Adrenal gland (tissue), 12 donors: Measurements from ENCODE around the gene TECPR1. TPM values are rescaled to one million over a fixed set of nuclear protein-coding genes. Genes with fewer than 3 reads are reported as not detected.

Experiments
- DNase-seq, 7 donors: peaks; one replicate each; pipeline ENCODE4 v3.0.0-alpha.2; 2019 to 2020
- H3K27ac ChIP-seq, 5 donors: fragments of 200-600 bp; sonication (generic) in 4 of 5; 1 replicate in 3 of 5; 2 replicates in 2 of 5; pipeline versions ENCODE4 v1.5.1 to v1.8.0; 2016 to 2020; ENCODE audit warnings: mild to moderate bottlenecking in 1 of 5
- H3K27me3 ChIP-seq: fragments of 200-600 bp; 2 replicates; pipeline ENCODE4 v1.8.0; 2021
- H3K36me3 ChIP-seq, 2 donors: fragments of 200-600 bp; replicated peaks in 1 of 2; 1 replicate in 1 of 2; 2 replicates in 1 of 2; pipeline versions ENCODE4 v1.5.1 to v1.8.0; 2018 to 2022
- H3K4me1 ChIP-seq, 2 donors: fragments of 200-600 bp; replicated peaks in 1 of 2; 1 replicate in 1 of 2; 2 replicates in 1 of 2; pipeline versions ENCODE4 v1.5.1 to v1.8.0; 2018 to 2021
- H3K4me3 ChIP-seq, 4 donors: fragments of 200-600 bp; sonication (generic) in 3 of 4; one replicate each; pipeline ENCODE4 v1.5.1; 2016 to 2018
- H3K9me3 ChIP-seq, 3 donors: fragments of 200-600 bp; sonication (generic) in 1 of 3; replicated peaks in 1 of 3; 1 replicate in 2 of 3; 2 replicates in 1 of 3; pipeline versions ENCODE4 v1.5.1 to v1.8.0; 2016 to 2021
- POLR2A ChIP-seq, 2 donors: fragments of 450-650 bp; IDR thresholded peaks; one replicate each; pipeline ENCODE4 v1.6.1; 2017; ENCODE audit warnings: antibody characterized with exemption in 2 of 2, mild to moderate bottlenecking in 2 of 2, moderate library complexity in 1 of 2
- WGBS, 4 donors: extraction: QIAGEN DNeasy Blood & Tissue Kit in 2 of 4; methylation state at CpG; one replicate each; pipeline versions ENCODE4 v1.1.5 to v1.1.7; 2013 to 2017; 5-methylcytosine and 5-hydroxymethylcytosine counted together
- intact Hi-C, 2 donors: fragments of 100-400 bp; cut with DNase I; formaldehyde crosslinking; loops; one replicate each; pipeline versions ENCODE4 v1.14.1 to v1.15.0; 2022 to 2023
- polyA plus RNA-seq, 3 donors: library from polyadenylated mRNA; stranded (reverse); fragments of 200-250 nt in 2 of 3; fragments of 350-450 nt in 1 of 3; fragmentation: Illumina TruSeq in 1 of 3; extraction: RNeasy Lipid Tissue Mini Kit (QIAGEN cat#74804) in 1 of 3; gene quantifications; one replicate each; pipeline ENCODE4 v1.2.3, GENCODE V29; 2013 to 2014
- total RNA-seq, 9 donors: library from RNA; depleted of rRNA in 4 of 9; stranded (reverse); fragments of >200 nt in 4 of 9; fragments of 120-200 nt in 1 of 9; fragmentation: NEBNext Ultra II Directional in 1 of 9; extraction: Animal tissue kit (Norgen Biotek cat#: 25700) in 1 of 9; gene quantifications; one replicate each; pipeline versions ENCODE4 v1.1.0 to v1.2.4, GENCODE V29; 2013 to 2023
- TF ChIP-seq, protein P1 (sequence below), 6 experiments: fragments of 450-650 bp in 4 of 6; fragments of 200-600 bp in 2 of 6; sonication (generic) in 1 of 6; IDR thresholded peaks; 1 replicate in 5 of 6; 2 replicates in 1 of 6; pipeline versions ENCODE4 v1.5.1 to v1.8.0; 2016 to 2021; ENCODE audit warnings: antibody characterized with exemption in 6 of 6, mild to moderate bottlenecking in 2 of 6, moderate library complexity in 1 of 6
- donor health status: healthy with polysubstance abuse.
- donor health status: Bipolar disorder and iron deficiency.
- donor health status: DM: yes; HTN: yes; CAD: no.
- donor health status: DM: no; HTN: no; CAD: no.
- donor health status: DM: no; HTN: no; CAD: no.
- donor health status: DM: yes; HTN: yes; CAD: no.

The TECPR1 gene
- total and polyA plus RNA-seq, 12 donors: 6.2 to 36.4 (median 16.9) TPM

DNA sequence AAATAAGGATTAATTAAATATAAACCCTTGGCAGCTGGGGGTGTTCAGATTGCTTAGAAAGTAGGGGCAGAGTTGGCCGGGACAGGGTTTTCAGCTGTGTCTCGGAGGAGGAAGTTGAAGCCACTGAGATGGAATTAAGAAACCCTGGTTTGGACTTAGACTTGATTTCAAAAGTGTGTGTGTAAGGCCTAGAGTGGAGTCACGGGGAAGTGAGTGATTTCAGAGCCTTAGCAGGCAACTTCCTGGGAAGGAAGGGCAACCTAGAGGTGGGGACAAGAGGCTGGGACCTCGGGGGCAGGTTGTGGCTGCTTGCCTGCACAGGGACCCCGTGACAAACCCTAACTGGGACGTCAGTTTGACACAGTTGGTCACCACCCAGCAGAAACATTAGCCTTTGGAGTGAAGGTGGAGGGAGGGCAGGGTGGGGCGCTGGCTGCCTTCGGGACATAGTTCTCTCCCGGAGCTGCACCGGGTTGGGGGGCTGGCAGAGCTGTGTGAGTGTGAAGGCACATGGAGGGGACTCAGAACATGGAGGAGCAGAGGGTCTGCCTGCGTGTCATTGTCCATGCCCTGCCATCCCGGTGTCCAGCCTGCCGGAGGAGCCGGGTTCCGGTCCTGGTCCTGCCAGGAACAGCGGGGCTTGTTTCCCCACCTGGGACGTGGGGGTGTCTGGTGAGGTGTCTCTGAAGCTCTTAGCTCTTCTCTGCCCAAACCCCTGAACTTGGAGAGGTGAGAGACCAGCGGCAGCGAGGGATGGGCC lies 31.3 kb upstream of the TECPR1 start:
- Histone ChIP-seq H3K27ac (peak overlapping the region; percentile 47 to 98 (median 91)), H3K36me3 (peaks cover 0 to 5% of the 10 kb centered on the region in 2 donors), H3K9me3 (no peaks in the 10 kb centered on the region), H3K4me1 (peaks cover 54 to 57% of the 10 kb centered on the region in 2 donors), H3K4me3 (peak overlapping the region in 3 of 4 donors; percentile 1 to 91 (median 73)), H3K27me3 (no peaks in the 10 kb centered on the region)
- 25 to 52% (median 46%) methylated on average over 12 to 19 of the region's 19 CpGs for WGBS, 4 donors
- peak in 1 of 2 donors; percentile 48 for TF ChIP-seq POLR2A (IDR thresholded peaks at IDR 0.05)
- TF ChIP-seq, protein P1, sequence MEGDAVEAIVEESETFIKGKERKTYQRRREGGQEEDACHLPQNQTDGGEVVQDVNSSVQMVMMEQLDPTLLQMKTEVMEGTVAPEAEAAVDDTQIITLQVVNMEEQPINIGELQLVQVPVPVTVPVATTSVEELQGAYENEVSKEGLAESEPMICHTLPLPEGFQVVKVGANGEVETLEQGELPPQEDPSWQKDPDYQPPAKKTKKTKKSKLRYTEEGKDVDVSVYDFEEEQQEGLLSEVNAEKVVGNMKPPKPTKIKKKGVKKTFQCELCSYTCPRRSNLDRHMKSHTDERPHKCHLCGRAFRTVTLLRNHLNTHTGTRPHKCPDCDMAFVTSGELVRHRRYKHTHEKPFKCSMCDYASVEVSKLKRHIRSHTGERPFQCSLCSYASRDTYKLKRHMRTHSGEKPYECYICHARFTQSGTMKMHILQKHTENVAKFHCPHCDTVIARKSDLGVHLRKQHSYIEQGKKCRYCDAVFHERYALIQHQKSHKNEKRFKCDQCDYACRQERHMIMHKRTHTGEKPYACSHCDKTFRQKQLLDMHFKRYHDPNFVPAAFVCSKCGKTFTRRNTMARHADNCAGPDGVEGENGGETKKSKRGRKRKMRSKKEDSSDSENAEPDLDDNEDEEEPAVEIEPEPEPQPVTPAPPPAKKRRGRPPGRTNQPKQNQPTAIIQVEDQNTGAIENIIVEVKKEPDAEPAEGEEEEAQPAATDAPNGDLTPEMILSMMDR (IDR thresholded peaks at IDR 0.05): no peak
- intact Hi-C loops: no loop called here
- DNase-seq: peak in 6 of 7 donors; percentile 55 to 72 (median 66)

DNA sequence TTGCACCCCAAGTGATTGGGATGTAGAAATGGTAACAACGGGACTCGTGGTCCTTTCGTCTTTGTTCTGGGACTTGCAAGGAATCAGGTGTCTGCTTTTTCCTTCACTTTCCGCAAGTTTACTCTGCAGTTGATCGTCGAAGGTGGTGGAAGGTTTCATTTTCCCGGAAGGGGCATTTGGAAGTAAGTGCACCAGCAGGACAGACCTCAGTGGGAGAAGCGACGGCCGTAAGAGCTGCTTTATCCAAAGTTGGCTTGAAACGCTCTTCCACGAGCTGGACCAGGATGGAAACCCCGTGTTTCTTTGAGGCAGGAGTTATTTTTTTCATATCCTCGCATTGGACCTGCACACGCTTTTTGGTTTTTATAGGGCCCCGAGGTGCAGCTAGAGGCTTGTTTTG lies 30.7 kb upstream of the TECPR1 start:
- H3K4me3 ChIP-seq: peak overlapping the region; percentile 1 to 91 (median 69)
- intact Hi-C loops: no loop called here
- no peaks in the 10 kb centered on the region for H3K9me3 ChIP-seq
- TF ChIP-seq, protein P1 (IDR thresholded peaks at IDR 0.05): no peak
- no peak for TF ChIP-seq POLR2A (IDR thresholded peaks at IDR 0.05)
- WGBS, 4 donors: 15 to 41% (median 26%) methylated on average over 16 of the region's 16 CpGs
- H3K4me1 ChIP-seq: peaks cover 51 to 54% of the 10 kb centered on the region in 2 donors
- peak overlapping the region; percentile 79 to 98 (median 91) for H3K27ac ChIP-seq
- DNase-seq: no peak
- H3K36me3 ChIP-seq: no peaks in the 10 kb centered on the region
- H3K27me3 ChIP-seq: no peaks in the 10 kb centered on the region

DNA sequence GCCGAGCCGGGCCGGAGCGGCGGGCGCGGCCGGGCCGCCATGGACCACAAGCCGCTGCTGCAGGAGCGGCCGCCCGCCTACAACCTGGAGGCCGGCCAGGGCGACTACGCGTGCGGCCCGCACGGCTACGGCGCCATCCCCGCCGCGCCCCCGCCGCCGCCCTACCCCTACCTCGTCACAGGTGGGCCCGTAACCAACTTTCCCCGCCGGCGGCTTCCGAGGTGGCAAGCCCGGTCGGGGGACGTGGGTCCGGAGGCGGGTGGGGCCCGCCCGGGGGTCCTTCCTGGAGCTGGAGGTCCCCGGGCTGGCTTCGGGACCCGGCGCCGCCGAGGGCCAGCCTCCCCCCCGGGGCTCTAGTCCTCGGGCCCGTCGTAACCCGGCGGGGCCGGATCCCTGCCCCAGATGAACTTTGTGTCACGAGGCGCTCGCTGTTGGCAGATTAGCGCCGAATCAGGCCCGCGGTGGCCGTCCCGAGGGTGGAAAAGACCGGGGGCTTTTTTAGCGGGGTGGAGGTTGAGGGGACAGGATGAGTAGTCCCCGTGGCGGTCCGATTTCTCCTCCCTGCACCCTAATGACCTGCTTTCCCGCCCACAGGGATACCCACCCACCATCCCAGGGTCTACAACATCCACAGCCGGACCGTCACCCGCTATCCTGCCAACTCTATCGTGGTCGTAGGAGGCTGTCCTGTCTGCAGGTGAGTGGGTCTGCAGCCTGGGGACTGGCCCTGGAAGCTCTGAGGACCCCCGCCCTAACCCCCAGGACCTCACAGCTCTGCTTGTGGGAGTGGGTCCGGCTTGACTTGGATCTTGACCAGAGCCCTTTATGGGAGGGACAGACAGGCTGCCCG lies 29.9 kb upstream of the TECPR1 start:
- DNase-seq: peak in 5 of 7 donors; percentile 64 to 72 (median 68)
- H3K4me3 ChIP-seq: peak overlapping the region; percentile 1 to 91 (median 69)
- intact Hi-C loops: no loop called here
- peak overlapping the region; percentile 79 to 98 (median 91) for H3K27ac ChIP-seq
- H3K36me3 ChIP-seq: no peaks in the 10 kb centered on the region
- H3K9me3 ChIP-seq: no peaks in the 10 kb centered on the region
- H3K4me1 ChIP-seq: peaks cover 44 to 47% of the 10 kb centered on the region in 2 donors
- WGBS, 4 donors: 1 to 5% (median 1%) methylated on average over 24 to 77 of the region's 77 CpGs; no CpG with 5 or more reads in 1 of the 4 donors
- TF ChIP-seq, protein P1 (IDR thresholded peaks at IDR 0.05): no peak
- TF ChIP-seq POLR2A (IDR thresholded peaks at IDR 0.05): no peak
- H3K27me3 ChIP-seq: no peaks in the 10 kb centered on the region
